Stimulated activated CD8-positive, alpha-beta memory T cell treated with anti-CD3 and anti-CD28 coated beads, Interleukin-7, amount 100 ng/mL, for 24 hours (primary cell): ENCODE results near the gene ADCK2.
A peak's percentile ranks its signal among the peaks of the same experiment; 100 is the strongest.
"Not testable (repeated sequence)": the region's sequence is repeated elsewhere in the genome, so short reads cannot be mapped to it uniquely, and the experiment has no call there.

Experiments used
- DNase-seq: peaks from one replicate; pipeline ENCODE4 v3.0.0-alpha.2; 2020; ENCODE audit warnings: low read depth

Gene ADCK2

DNA sequence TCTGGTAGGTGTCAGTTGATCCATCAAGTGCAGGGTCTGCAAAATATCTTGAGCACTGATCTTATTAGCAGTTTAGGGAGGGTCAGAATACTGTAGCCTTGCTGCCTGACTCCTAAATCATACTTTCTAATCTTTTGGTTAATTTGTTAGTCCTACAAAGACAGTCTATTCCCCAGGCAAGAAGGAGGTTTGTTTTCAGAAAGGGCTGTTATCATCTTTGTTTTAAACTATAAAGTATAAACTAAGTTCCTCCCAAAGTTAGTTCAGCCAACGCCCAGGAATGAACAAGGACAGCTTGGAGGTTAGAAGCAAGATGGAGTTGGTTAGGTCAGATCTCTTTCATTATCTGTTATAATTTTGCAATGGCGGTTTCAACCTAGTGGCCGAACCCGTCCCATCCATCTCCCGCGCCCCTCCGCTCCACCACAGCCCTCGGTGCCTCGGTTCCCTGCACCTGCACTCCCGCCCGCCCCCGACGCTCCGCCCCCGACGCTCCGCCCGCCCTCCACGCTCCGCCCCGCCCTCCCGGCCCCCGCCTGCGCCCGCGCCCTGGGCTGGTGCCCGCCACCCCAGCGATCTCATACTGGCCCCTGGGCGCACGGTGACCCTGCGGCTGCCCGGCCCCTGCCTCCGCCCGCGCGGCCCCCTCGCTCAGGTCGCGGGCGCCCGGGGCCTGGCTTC lies at the start of gene ADCK2:
Gene ADCK2, plus strand, starts transcription at position 564 of the 681 bp plus-strand sequence. CDS start 386 bp downstream, outside the sequence.
- DNase-seq, result peak; percentile 12

DNA sequence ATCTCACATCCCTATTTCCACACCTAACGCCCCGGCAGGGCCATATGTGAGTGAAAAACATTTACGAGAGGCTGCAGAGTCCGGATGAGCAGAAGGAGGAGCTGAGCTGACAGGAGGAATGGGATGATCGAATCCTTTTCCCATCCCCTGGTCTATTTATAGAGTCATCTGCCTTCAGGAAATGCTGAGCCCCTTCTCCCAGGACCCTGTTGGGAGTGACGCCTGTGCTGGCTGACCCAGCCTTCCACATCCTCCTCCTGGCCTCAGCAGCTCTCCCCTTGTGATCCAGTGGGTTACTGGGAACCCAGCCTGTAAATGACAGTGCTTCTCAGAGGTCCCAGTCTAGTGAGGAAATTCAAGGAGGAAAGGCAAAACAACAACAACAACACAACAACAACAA lies 48.8 kb upstream of the ADCK2 start:
- no peak for DNase-seq

DNA sequence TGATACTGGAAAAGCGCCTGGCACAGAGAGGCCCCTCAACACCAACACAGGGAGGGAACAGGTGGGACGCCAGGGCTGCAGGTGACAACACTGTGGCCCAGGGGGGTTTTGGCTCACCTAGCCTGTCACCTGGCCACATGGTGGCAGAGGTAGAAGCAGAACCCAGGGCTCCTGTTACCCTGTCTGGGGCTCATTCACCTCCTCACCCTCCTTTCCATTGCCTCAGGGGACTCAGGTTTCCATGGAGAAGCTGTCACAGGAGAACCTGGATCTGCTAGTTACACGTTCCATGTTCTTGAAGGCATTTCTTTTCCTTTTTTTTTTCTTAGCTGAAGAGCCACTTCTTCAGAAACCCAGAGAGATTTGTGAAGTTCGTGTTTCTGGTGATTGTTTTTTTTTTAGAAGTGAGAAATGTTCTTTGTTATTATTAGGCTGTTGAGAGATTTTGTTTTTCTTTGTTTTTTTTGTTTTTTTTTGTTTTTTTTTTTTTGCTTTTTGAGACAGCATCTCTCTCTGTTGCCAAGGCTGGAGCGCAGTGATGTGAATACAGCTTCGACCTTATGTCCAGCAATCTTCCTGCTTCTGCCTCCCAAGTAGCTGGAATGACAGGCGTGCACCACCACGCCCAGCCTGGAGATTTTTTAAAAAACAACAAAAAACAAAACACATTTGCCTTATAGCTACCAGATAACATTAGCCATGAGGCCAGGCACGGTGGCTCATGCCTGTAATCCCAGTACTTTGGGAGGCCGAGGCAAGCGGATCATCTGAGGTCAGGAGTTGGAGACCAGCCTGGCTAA lies 48.2 kb upstream of the ADCK2 start:
- DNase-seq, result no peak

DNA sequence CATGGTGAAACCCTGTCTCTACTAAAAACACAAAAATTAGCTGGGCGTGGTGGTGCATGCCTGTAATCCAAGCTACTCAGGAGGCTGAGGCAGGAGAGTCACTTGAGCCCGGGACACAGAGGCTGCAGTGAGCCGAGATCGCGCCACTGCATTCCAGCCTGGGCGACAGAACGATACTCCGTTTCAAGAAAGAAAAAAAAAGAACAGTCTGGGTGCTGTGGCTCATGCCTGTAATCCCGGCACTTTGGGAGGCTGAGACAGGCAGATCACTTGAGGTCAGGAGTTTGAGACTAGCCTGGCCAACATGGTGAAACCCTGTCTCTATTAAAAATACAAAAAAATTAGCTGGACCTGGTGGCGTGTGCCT lies 47.6 kb upstream of the ADCK2 start:
- not testable (repeated sequence) for DNase-seq

GRCh38 chr7:140625908-140626868 lies 46.6 kb upstream of the ADCK2 start:
- DNase-seq, result no peak

DNA sequence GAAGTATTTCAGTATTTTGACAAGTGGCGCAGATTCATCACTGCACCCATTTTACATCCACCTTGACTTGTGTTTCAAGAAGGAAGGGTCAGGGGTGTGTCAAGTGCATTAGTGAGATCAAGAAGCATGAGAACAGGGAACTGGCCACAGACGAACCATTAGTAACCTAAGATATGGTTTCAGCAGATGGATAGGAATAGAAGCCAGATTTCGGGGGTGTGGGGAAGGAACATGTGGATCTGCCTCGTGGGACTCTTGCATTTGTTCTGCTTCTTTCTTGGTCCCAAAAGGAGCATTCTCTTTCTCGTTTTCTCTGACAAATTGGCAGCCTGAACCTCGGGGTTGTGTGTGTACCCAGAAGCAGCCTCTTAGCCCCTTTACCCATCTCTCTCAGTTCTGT lies 41.7 kb upstream of the ADCK2 start:
- DNase-seq, result no peak

GRCh38 chr7:140631602-140632001 lies 41.1 kb upstream of the ADCK2 start:
- DNase-seq, result no peak

GRCh38 chr7:140635345-140635744 lies 37.4 kb upstream of the ADCK2 start:
- DNase-seq, result no peak

- no peak for DNase-seq
Measured at GRCh38 chr7:140635816-140636215, 36.9 kb upstream of the ADCK2 start.

DNA sequence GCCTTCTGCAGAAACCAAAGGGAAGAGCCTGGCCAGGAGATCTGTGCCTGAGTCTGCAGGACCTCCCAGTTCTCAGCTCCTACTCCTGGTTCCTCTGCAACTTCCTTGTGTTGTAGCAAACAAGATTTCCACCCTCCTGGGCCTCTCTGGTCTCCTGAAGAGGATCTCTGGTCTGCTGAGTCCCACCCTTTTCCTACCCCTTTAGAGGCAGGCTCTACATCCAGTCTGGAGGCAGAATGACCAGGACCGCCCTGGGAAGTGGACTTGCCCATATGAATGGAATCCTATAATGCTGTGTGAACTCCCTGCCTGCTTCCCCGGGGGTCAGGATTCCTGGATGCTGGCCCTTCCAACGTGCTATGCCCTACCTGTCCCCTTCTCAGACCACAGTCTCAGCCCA lies 35.3 kb upstream of the ADCK2 start:
- no peak for DNase-seq

DNA sequence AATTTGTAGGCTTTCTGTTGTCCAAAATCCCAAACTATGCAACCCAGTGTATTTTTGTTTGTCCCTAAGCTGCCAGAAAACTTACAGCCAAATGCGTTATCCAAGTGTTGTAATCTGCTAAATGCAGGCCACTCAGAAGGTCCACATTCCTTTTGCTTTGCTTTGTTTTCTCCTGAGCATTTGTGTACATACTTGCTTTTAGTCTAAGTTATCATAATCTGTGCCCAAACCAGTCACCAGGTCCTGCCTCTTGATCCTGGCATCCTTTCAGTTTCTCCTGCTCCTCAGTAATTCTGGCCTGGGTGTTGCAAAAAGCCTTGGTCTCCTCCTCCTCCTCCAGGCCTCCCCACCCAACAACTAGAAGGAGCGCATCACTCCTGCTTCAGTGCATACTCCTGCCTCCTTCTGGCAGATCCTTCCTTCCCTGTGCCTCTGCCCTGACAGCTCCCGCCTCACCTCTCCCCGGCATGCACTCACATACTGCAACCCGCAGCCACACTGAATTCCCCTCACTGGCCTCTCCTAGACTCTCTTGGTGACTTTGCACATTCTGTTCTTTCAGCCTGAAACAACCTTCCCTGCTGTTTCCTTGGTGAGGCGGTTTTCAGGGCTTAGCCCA lies 34.5 kb upstream of the ADCK2 start:
- DNase-seq, result no peak

GRCh38 chr7:140639366-140640053 lies 33.2 kb upstream of the ADCK2 start:
- DNase-seq, result no peak

- DNase-seq, result no peak
Measured at GRCh38 chr7:140640060-140640637, 32.6 kb upstream of the ADCK2 start.

DNA sequence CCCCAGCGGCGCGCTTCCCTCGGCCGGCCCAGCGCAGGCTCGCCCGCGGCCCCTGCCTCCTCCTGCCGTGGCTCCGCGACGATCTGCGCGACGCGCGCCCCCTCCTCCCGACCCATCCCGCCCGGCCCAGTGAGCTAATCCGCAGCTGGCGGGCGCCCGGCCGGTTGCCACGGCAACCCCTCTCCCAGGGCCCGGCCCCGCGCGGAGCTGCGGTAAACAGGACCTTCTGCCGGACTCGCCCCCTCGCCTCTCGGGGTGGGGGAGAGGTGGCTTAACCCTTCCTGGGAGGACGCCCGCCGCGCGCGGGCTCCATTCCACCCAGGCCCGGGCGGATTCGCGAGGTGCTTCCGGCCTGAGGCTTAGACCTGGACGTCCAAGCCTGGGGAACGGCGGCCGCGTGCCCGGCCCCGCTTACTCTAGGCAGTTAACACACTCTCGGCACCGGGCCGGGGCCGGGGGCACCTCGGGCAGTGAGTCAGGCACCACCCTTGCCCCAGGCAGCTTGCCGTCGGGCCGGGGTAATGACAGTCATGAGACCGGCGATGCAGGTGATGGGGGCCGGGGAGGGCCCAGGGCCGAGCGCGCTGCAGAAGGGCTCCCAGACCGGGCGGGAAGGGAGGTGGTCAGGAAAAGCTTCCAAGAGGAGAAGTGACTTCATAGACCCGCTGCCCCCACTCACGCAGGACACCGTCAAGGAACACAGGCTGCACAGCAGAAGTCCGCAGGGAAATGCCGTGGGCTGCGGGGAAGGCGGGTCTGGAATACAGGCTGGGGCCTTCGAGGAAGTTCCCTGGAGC lies 31.8 kb upstream of the ADCK2 start, which contains the start of gene DENND2A:
Gene DENND2A, minus strand, starts transcription at position 87 of the 797 bp plus-strand sequence. CDS start 38,416 bp downstream, outside the sequence.
- no peak for DNase-seq

- no peak for DNase-seq
Measured at GRCh38 chr7:140641524-140642195, 31.1 kb upstream of the ADCK2 start.

DNA sequence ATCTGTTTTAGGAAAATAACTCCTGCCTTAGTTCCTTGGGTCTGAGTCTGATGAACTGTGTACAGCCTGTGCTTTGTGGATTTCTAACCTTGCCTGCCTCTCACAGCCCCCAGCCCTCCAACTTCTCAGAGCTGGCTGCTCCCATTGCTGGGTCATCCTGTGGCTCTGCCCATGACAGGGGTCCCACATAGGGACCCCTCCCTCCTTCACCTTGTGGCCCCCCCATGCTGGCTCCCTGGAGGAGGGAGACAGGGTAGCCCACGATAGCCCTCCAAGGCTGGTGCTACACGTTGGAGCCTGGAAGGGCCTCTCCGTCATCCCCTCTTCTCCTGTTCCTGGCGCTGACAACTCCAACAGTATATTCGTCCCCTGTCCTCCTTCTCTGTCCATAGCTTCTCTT lies 29.3 kb upstream of the ADCK2 start:
- no peak for DNase-seq

GRCh38 chr7:140644761-140645160 lies 28.0 kb upstream of the ADCK2 start:
- DNase-seq, result not testable (repeated sequence)

GRCh38 chr7:140645166-140645900 lies 27.4 kb upstream of the ADCK2 start:
- no peak for DNase-seq
